ENCODE data around the gene ARL17B. TPM values are rescaled to one million over a fixed set of nuclear protein-coding genes. Genes with fewer than 3 reads are reported as not detected.
"Not testable (repeated sequence)": the region's sequence is repeated elsewhere in the genome, so short reads cannot be mapped to it uniquely, and the experiment has no call there.

The ARL17B gene
- total RNA-seq, 1 experiment from 2014 or later: 13.9 TPM

DNA sequence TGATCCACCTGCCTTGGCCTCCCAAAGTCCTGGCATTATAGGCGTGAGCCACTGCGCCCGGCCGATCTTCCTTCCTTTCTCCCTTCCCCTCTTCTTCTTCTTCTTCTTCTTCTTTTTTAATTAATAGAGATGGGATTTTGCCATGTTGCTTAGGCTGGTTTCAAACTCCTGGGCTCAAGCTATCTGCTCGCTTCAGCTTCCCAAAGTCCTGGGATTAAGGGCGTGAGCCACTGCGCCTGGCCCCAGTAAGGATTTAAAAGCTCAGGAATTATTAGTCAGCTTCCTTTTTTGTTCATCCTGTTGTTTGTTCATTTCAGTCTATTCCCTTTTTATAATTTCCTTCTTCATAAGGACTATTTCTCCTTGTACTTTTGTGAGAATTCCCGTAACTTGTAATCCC lies 99.3 kb downstream of the ARL17B start:
- TF ChIP-seq, protein P1, sequence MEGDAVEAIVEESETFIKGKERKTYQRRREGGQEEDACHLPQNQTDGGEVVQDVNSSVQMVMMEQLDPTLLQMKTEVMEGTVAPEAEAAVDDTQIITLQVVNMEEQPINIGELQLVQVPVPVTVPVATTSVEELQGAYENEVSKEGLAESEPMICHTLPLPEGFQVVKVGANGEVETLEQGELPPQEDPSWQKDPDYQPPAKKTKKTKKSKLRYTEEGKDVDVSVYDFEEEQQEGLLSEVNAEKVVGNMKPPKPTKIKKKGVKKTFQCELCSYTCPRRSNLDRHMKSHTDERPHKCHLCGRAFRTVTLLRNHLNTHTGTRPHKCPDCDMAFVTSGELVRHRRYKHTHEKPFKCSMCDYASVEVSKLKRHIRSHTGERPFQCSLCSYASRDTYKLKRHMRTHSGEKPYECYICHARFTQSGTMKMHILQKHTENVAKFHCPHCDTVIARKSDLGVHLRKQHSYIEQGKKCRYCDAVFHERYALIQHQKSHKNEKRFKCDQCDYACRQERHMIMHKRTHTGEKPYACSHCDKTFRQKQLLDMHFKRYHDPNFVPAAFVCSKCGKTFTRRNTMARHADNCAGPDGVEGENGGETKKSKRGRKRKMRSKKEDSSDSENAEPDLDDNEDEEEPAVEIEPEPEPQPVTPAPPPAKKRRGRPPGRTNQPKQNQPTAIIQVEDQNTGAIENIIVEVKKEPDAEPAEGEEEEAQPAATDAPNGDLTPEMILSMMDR (conservative IDR thresholded peaks at IDR 0.05; ENCODE audit: low read depth, low read length): no peak
- no peak for TF ChIP-seq EZH2 (IDR thresholded peaks at IDR 0.05; ENCODE audit: borderline replicate concordance, low read depth, low read length, poor library complexity, severe bottlenecking)
- H3K9me3 ChIP-seq (ENCODE audit: low read depth, low read length, poor library complexity, severe bottlenecking): no peaks in the 10 kb centered on the region
- no TSS peak for BruUV-seq (replicated peaks)
- H3K36me3 ChIP-seq (ENCODE audit: insufficient read depth, low read length, poor library complexity, severe bottlenecking): no peaks in the 10 kb centered on the region
- H3K27ac ChIP-seq (ENCODE audit: low read depth, low read length, poor library complexity, severe bottlenecking): no peak overlapping the region
- peaks cover 6% of the 10 kb centered on the region for H3K4me1 ChIP-seq (ENCODE audit: insufficient read depth, low read length, poor library complexity, severe bottlenecking)
- no peak overlapping the region for H3K4me3 ChIP-seq (ENCODE audit: low read depth, low read length, poor library complexity, severe bottlenecking)
- POLR2A ChIA-PET (ENCODE audit: low non-redundant PET): no interaction called here
- CTCF ChIA-PET: no interaction called here
- no peak for DNase-seq (ENCODE audit: low spot score)
- no peaks in the 10 kb centered on the region for H3K27me3 ChIP-seq (replicated peaks; ENCODE audit: insufficient read depth, low read depth, low read length, poor library complexity)
- intact Hi-C loops (cut with micrococcal nuclease; ENCODE audit: unreplicated experiment): no loop called here

DNA sequence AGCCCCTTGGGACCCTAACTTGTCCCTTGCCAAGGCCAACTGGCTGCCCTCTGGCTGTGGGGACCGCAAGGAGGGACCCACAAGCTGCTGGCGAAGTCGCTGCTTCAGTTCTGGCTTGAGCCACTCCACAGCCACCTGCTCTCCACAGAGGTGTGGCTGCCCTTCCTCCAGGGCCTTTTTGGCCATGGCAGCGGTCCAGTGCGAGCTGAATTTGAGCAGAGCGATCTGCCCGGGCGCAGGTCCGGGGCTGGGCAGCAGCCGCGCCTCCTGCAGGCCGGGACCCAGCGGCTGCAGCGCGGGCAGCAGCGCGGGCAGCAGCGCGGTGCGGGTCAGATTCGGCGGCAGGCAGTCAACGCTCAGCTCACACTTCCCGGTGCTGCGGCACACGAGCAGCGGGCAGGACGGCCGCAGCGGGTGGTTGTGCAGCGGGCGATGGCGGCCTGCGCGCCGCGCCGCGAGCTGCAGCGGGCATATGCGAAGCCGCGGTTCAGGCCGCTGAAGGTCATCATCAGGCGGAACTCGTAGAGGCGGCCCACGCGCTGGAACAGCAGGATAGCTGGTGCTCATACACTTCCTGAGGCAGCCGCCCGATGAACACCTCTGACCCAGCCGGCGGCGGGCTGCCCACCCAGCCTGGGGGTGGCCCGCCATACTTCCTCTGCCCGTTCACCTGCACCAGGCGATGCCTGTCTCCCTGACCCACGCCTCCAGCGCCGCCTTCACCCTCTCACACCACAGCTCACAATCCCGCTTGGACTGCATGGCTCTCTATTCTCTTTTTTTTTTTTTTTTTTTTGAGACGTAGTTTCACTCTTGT lies 101.5 kb downstream of the ARL17B start:
- DNase-seq (ENCODE audit: low spot score): not testable (repeated sequence)
- POLR2A ChIA-PET (ENCODE audit: low non-redundant PET): interaction anchor here (0.6 kb wide), 1 partner anchor 840 kb away, joined by 3 read pairs; no protein-coding TSS in a partner anchor

DNA sequence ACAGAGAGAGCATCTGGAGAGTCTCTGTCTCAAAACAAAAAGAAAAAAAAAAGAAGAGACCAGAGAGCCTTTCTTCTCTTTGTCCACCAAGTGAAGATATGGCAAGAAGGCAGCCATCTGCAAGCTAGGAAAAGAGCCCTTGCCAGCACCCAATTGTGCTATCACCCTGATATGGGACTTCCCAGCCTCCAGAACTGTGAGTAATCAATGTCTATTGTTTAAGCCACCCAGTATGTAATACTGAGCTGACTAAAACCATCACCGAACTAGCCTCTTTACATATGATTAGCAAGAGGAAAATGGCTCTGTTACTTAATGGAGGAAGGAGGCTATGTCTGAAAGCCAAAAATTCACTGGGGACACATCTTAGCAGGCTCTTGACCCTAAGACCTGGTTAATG lies 105.2 kb downstream of the ARL17B start:
- CTCF ChIA-PET; DNase-seq (ENCODE audit: low spot score); BruUV-seq (replicated peaks); H3K36me3 ChIP-seq (ENCODE audit: insufficient read depth, low read length, poor library complexity, severe bottlenecking); H3K27me3 ChIP-seq (replicated peaks; ENCODE audit: insufficient read depth, low read depth, low read length, poor library complexity); H3K4me3 ChIP-seq (ENCODE audit: low read depth, low read length, poor library complexity, severe bottlenecking); POLR2A ChIA-PET (ENCODE audit: low non-redundant PET); H3K9me3 ChIP-seq (ENCODE audit: low read depth, low read length, poor library complexity, severe bottlenecking); H3K4me1 ChIP-seq (ENCODE audit: insufficient read depth, low read length, poor library complexity, severe bottlenecking); intact Hi-C loops (cut with micrococcal nuclease; ENCODE audit: unreplicated experiment); H3K27ac ChIP-seq (ENCODE audit: low read depth, low read length, poor library complexity, severe bottlenecking): not testable (repeated sequence)

More for the DNA sequence above, 101.5 kb downstream of the ARL17B start:
- H3K4me1 ChIP-seq (ENCODE audit: insufficient read depth, low read length, poor library complexity, severe bottlenecking); H3K4me3 ChIP-seq (ENCODE audit: low read depth, low read length, poor library complexity, severe bottlenecking); intact Hi-C loops (cut with micrococcal nuclease; ENCODE audit: unreplicated experiment); H3K27ac ChIP-seq (ENCODE audit: low read depth, low read length, poor library complexity, severe bottlenecking); H3K9me3 ChIP-seq (ENCODE audit: low read depth, low read length, poor library complexity, severe bottlenecking); H3K36me3 ChIP-seq (ENCODE audit: insufficient read depth, low read length, poor library complexity, severe bottlenecking); H3K27me3 ChIP-seq (replicated peaks; ENCODE audit: insufficient read depth, low read depth, low read length, poor library complexity); BruUV-seq (replicated peaks): not testable (repeated sequence)
- CTCF ChIA-PET: interaction anchor here (0.6 to 1.3 kb wide), 2 partner anchors 428 to 674 kb away, joined by 3 to 5 read pairs; no protein-coding TSS in a partner anchor

DNA sequence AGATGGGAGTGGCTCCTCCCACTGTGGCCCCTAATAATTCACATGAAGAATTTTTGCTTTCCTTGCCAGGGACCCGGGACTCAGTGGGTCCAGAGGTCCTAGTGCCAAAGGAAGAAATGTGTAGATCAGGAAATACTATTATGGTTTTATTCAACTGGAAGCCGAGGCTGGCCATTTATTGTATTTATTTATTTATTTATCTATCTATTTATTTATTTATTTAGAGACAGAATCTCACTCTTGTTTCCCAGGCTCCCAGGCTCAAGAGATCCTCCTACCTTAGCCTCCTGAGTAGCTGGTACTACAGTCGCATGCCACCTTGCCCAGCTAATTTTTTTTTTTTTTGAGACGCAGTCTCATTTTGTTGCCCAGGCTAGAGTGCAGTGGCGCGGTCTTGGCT lies 107.4 kb downstream of the ARL17B start:
- POLR2A ChIA-PET (ENCODE audit: low non-redundant PET); H3K9me3 ChIP-seq (ENCODE audit: low read depth, low read length, poor library complexity, severe bottlenecking); H3K4me3 ChIP-seq (ENCODE audit: low read depth, low read length, poor library complexity, severe bottlenecking); BruUV-seq (replicated peaks); intact Hi-C loops (cut with micrococcal nuclease; ENCODE audit: unreplicated experiment); H3K27ac ChIP-seq (ENCODE audit: low read depth, low read length, poor library complexity, severe bottlenecking); H3K27me3 ChIP-seq (replicated peaks; ENCODE audit: insufficient read depth, low read depth, low read length, poor library complexity); H3K36me3 ChIP-seq (ENCODE audit: insufficient read depth, low read length, poor library complexity, severe bottlenecking); DNase-seq (ENCODE audit: low spot score); CTCF ChIA-PET; H3K4me1 ChIP-seq (ENCODE audit: insufficient read depth, low read length, poor library complexity, severe bottlenecking): not testable (repeated sequence)

Data from A673 (cell line).